22Rv1 (cell line): ENCODE data around the gene FBXO10.

ENCODE experiments used
- ZFX ChIP-seq: fragments of 450-650 bp; IDR thresholded peaks from 2 replicates; pipeline ENCODE4 v1.6.1; 2017; ENCODE audit warnings: antibody characterized with exemption, borderline replicate concordance
- TF ChIP-seq, protein P1 (sequence below): fragments of 450-650 bp; IDR thresholded peaks from 2 replicates; pipeline ENCODE4 v1.5.1; 2017; ENCODE audit warnings: mild to moderate bottlenecking

DNA sequence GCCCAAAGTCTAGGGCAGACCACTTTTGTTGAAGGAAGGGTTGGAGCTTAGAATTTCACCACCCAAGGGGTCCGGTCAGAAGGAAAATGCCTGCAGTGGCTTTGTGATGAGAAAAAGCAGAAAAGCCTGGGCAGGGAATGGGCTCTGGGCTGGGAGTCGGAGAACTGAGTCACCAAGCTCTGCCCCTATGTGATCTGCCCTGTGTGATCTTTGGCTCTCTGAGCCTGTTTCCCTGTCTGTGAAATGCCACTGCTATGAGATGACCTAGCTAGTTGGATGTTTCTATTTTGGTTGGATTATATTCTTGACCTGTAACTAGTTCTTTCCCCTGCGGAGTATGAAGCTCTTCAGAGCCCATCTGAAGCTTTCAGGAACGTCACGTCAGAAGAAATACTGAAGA, 80.6 kb downstream of the FBXO10 start:
- TF ChIP-seq, protein P1, sequence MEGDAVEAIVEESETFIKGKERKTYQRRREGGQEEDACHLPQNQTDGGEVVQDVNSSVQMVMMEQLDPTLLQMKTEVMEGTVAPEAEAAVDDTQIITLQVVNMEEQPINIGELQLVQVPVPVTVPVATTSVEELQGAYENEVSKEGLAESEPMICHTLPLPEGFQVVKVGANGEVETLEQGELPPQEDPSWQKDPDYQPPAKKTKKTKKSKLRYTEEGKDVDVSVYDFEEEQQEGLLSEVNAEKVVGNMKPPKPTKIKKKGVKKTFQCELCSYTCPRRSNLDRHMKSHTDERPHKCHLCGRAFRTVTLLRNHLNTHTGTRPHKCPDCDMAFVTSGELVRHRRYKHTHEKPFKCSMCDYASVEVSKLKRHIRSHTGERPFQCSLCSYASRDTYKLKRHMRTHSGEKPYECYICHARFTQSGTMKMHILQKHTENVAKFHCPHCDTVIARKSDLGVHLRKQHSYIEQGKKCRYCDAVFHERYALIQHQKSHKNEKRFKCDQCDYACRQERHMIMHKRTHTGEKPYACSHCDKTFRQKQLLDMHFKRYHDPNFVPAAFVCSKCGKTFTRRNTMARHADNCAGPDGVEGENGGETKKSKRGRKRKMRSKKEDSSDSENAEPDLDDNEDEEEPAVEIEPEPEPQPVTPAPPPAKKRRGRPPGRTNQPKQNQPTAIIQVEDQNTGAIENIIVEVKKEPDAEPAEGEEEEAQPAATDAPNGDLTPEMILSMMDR: no peak
- TF ChIP-seq ZFX: no peak
